Neuron (in vitro differentiated cells): ENCODE measurements around the gene ALG8.
"Not testable (repeated sequence)": the region's sequence is repeated elsewhere in the genome, so short reads cannot be mapped to it uniquely, and the experiment has no call there.

Experiments used
- H2AFZ ChIP-seq: one replicate; pipeline ENCODE4 v1.6.1; 2013; ENCODE audit warnings: low read depth, mild to moderate bottlenecking, inconsistent platforms, low read length, moderate library complexity
- H3K27me3 ChIP-seq: one replicate; pipeline ENCODE4 v1.6.1; 2013; ENCODE audit warnings: low read length; ENCODE audit not compliant: insufficient read depth
- H3K36me3 ChIP-seq: one replicate; pipeline ENCODE4 v1.6.1; 2013; ENCODE audit warnings: low read length; ENCODE audit not compliant: insufficient read depth
- H3K4me1 ChIP-seq: one replicate; pipeline ENCODE4 v1.6.1; 2013; ENCODE audit warnings: low read length; ENCODE audit not compliant: insufficient read depth
- H3K4me3 ChIP-seq: 2 replicates; pipeline ENCODE4 v1.5.1; 2013; ENCODE audit warnings: mild to moderate bottlenecking, low read length, moderate library complexity
- H3K9me3 ChIP-seq: one replicate; pipeline ENCODE4 v1.6.1; 2013; ENCODE audit warnings: low read length

The ALG8 gene

GRCh38 chr11:78066471-78066870 is 73.0 kb downstream of the ALG8 start:
- Histone ChIP-seq H2AFZ (no peak overlapping the region), H3K4me3 (no peak overlapping the region), H3K27me3 (no peaks in the 10 kb centered on the region), H3K36me3 (peaks cover 34% of the 10 kb centered on the region), H3K4me1 (no peaks in the 10 kb centered on the region), H3K9me3 (no peaks in the 10 kb centered on the region)

GRCh38 chr11:78065203-78065602 is 74.2 kb downstream of the ALG8 start:
- Histone ChIP-seq H3K4me3 (no peak overlapping the region), H3K36me3 (peaks cover 21% of the 10 kb centered on the region), H3K27me3 (no peaks in the 10 kb centered on the region), H3K4me1 (no peaks in the 10 kb centered on the region), H2AFZ (no peak overlapping the region), H3K9me3 (no peaks in the 10 kb centered on the region)

- H2AFZ ChIP-seq = no peak within 1 kb of the TSS
- no peaks in the 10 kb centered on the region for H3K4me1 ChIP-seq
- no peaks in the 10 kb centered on the region for H3K27me3 ChIP-seq
- no peak within 1 kb of the TSS for H3K4me3 ChIP-seq
- H3K36me3 ChIP-seq = peaks cover 6% of the 10 kb centered on the region
- H3K9me3 ChIP-seq = no peaks in the 10 kb centered on the region
Observed at GRCh38 chr11:78063440-78064181, 75.8 kb downstream of the ALG8 start, which contains the start of gene THRSP. THRSP (plus strand) TSS chr11:78063861; CDS start chr11:78063882, 21 bp downstream.

- Histone ChIP-seq H3K27me3 (no peaks in the 10 kb centered on the region), H3K4me3 (no peak overlapping the region), H3K9me3 (no peaks in the 10 kb centered on the region), H3K36me3 (peaks cover 4% of the 10 kb centered on the region), H3K4me1 (no peaks in the 10 kb centered on the region), H2AFZ (no peak overlapping the region)
Observed at GRCh38 chr11:78062671-78063070, 76.8 kb downstream of the ALG8 start.

- Histone ChIP-seq H3K4me3 (no peak overlapping the region), H3K9me3 (no peaks in the 10 kb centered on the region), H3K36me3 (no peaks in the 10 kb centered on the region), H2AFZ (no peak overlapping the region), H3K27me3 (no peaks in the 10 kb centered on the region), H3K4me1 (no peaks in the 10 kb centered on the region)
Observed at GRCh38 chr11:78061921-78062311, 77.5 kb downstream of the ALG8 start.

- no peaks in the 10 kb centered on the region for H3K36me3 ChIP-seq
- no peaks in the 10 kb centered on the region for H3K9me3 ChIP-seq
- no peak overlapping the region for H2AFZ ChIP-seq
- H3K27me3 ChIP-seq = no peaks in the 10 kb centered on the region
- H3K4me3 ChIP-seq = no peak overlapping the region
- H3K4me1 ChIP-seq = no peaks in the 10 kb centered on the region
Observed at GRCh38 chr11:78061088-78061920, 78.1 kb downstream of the ALG8 start.

- H3K36me3 ChIP-seq = no peaks in the 10 kb centered on the region
- no peaks in the 10 kb centered on the region for H3K27me3 ChIP-seq
- no peaks in the 10 kb centered on the region for H3K4me1 ChIP-seq
- H3K4me3 ChIP-seq = no peak overlapping the region
- H3K9me3 ChIP-seq = no peaks in the 10 kb centered on the region
- H2AFZ ChIP-seq = no peak overlapping the region
Observed at GRCh38 chr11:78060533-78060932, 78.9 kb downstream of the ALG8 start.

GRCh38 chr11:78059749-78060328 is 79.6 kb downstream of the ALG8 start:
- H3K4me3 ChIP-seq, H3K36me3 ChIP-seq, H3K27me3 ChIP-seq, H3K4me1 ChIP-seq, H2AFZ ChIP-seq, H3K9me3 ChIP-seq: not testable (repeated sequence)

GRCh38 chr11:78057462-78058055 is 81.9 kb downstream of the ALG8 start:
- Histone ChIP-seq H3K4me1 (no peaks in the 10 kb centered on the region), H3K36me3 (no peaks in the 10 kb centered on the region), H2AFZ (no peak overlapping the region), H3K27me3 (no peaks in the 10 kb centered on the region), H3K4me3 (no peak overlapping the region), H3K9me3 (no peaks in the 10 kb centered on the region)

GRCh38 chr11:78056093-78056492 is 83.3 kb downstream of the ALG8 start:
- Histone ChIP-seq H2AFZ (no peak overlapping the region), H3K9me3 (no peaks in the 10 kb centered on the region), H3K27me3 (no peaks in the 10 kb centered on the region), H3K4me1 (peaks cover 4% of the 10 kb centered on the region), H3K36me3 (no peaks in the 10 kb centered on the region), H3K4me3 (no peak overlapping the region)

GRCh38 chr11:78054971-78055370 is 84.5 kb downstream of the ALG8 start:
- Histone ChIP-seq H3K27me3 (no peaks in the 10 kb centered on the region), H3K9me3 (no peaks in the 10 kb centered on the region), H3K4me1 (peaks cover 4% of the 10 kb centered on the region), H2AFZ (no peak overlapping the region), H3K36me3 (no peaks in the 10 kb centered on the region), H3K4me3 (no peak overlapping the region)

- H3K4me1 ChIP-seq = peaks cover 4% of the 10 kb centered on the region
- H3K27me3 ChIP-seq = no peaks in the 10 kb centered on the region
- no peaks in the 10 kb centered on the region for H3K9me3 ChIP-seq
- H3K36me3 ChIP-seq = no peaks in the 10 kb centered on the region
- H2AFZ ChIP-seq = no peak overlapping the region
- H3K4me3 ChIP-seq = no peak overlapping the region
Observed at GRCh38 chr11:78050964-78051831, 88.2 kb downstream of the ALG8 start.
